Measurements from ENCODE around the gene MKI67. TPM values are rescaled to one million over a fixed set of nuclear protein-coding genes. Genes with fewer than 3 reads are reported as not detected.

The MKI67 gene
- total and polyA plus RNA-seq, 2 donors (not counting 1 experiment from before 2014, with no cell fraction given) = 0.36 to 0.47 TPM

DNA sequence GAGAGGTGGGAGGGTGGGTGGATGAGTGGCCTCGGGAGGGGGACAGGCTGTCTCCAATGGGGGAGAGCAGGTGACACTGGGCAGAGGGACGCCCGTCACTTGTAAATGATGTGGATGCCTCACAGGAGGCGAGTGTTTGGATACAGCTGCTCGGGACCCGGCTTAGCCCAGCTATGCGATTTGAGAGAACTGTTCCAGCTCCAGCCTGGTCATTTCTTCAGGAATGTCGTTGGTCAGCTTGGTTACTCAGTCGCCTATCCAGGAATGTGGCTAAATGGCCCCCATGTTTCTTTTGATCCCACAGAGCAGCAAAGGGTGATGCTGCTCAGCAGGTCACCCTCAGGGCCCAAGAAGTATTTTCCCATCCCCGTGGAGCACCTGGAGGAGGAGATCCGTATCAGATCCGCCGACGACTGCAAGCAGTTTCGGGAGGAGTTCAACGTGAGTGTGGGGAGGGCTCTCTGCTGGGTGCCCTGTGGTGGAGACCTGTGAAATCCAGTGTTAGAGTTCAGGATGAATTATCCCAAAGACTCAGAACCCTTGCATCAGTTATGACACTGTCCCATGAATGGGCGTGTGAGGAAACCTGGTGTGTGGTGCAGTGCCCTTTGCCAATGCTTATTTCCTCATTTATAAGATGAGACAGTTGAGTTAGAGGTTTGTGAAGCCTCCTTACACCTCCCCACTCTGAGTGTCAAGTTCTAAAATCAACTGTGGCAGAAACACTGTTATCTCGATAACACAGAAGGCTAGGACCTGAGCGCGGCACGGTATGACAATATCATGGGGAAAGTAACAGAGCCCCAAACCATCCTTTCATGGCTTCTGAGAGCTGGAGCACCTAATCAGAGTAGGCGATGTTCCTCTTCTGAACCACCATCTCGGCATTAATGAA, 76.8 kb downstream of the MKI67 start:
- WGBS (ENCODE audit: insufficient coverage) = 95% methylated on average over 18 of the region's 23 CpGs

More for the DNA sequence above, 76.8 kb downstream of the MKI67 start:
- H3K9me3 Mint-ChIP-seq (ENCODE audit: insufficient read depth) = no peaks in the 10 kb centered on the region
- H3K4me1 Mint-ChIP-seq = peaks cover 53% of the 10 kb centered on the region
- H3K4me3 Mint-ChIP-seq = peak overlapping the region; percentile 50
- no peak overlapping the region for H2AFZ ChIP-seq (ENCODE audit: insufficient read depth, low read depth, low read length, poor library complexity, severe bottlenecking)
- peaks cover 0 to 27% of the 10 kb centered on the region in 2 experiments for H3K36me3 ChIP-seq (replicated peaks in 1 of 2; ENCODE audit: control extremely low read depth in 1 of 2, control insufficient read depth in 1 of 2, extremely low read depth in 1 of 2, insufficient read depth in 2 of 2, low read length in 1 of 2)
- peaks cover 46% of the 10 kb centered on the region for H3K79me2 ChIP-seq (ENCODE audit: control insufficient read depth, insufficient read depth, low read length)
- CTCF ChIA-PET = interaction anchor here (1.4 to 7.5 kb wide), 6 partner anchors 14 to 143 kb away, joined by 3 to 84 read pairs (median 24); partner anchors contain the start of gene PTPRE
- DNase-seq (no peak), ATAC-seq (ENCODE audit: low read depth) (no peak)
- POLR2A ChIA-PET = interaction anchor here (2.5 kb wide), 1 partner anchor 13 kb away, joined by 29 read pairs; no protein-coding TSS in a partner anchor
- TF ChIP-seq EZH2 (IDR thresholded peaks at IDR 0.05; ENCODE audit: borderline replicate concordance, insufficient read depth, low read depth, low read length, poor library complexity, severe bottlenecking) = no peak
- TF ChIP-seq, protein P1, sequence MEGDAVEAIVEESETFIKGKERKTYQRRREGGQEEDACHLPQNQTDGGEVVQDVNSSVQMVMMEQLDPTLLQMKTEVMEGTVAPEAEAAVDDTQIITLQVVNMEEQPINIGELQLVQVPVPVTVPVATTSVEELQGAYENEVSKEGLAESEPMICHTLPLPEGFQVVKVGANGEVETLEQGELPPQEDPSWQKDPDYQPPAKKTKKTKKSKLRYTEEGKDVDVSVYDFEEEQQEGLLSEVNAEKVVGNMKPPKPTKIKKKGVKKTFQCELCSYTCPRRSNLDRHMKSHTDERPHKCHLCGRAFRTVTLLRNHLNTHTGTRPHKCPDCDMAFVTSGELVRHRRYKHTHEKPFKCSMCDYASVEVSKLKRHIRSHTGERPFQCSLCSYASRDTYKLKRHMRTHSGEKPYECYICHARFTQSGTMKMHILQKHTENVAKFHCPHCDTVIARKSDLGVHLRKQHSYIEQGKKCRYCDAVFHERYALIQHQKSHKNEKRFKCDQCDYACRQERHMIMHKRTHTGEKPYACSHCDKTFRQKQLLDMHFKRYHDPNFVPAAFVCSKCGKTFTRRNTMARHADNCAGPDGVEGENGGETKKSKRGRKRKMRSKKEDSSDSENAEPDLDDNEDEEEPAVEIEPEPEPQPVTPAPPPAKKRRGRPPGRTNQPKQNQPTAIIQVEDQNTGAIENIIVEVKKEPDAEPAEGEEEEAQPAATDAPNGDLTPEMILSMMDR (IDR thresholded peaks at IDR 0.05) = no peak
- no peaks in the 10 kb centered on the region for H3K9me3 ChIP-seq (ENCODE audit: control extremely low read depth in 1 of 3, control insufficient read depth in 2 of 3, insufficient read depth in 1 of 3, low read length in 2 of 3)
- H3K4me1 ChIP-seq (ENCODE audit: control insufficient read depth in 2 of 2, insufficient read depth in 2 of 2, low read length in 2 of 2) = peaks cover 41 to 63% of the 10 kb centered on the region in 2 donors
- no peak overlapping the region for H3K27ac ChIP-seq (ENCODE audit: low read length in 2 of 2)
- intact Hi-C loops (cut with micrococcal nuclease) = loop anchor here (5.0 kb wide), 2 partner anchors 163 to 1418 kb away; partner anchors contain the start of gene MGMT
- H4K20me1 ChIP-seq (ENCODE audit: control insufficient read depth, insufficient read depth, low read length, poor library complexity, severe bottlenecking) = peaks cover 6% of the 10 kb centered on the region
- no peaks in the 10 kb centered on the region for H3K27me3 ChIP-seq (replicated peaks in 1 of 4; ENCODE audit: control extremely low read depth in 1 of 4, control insufficient read depth in 3 of 4, insufficient read depth in 4 of 4, low read length in 3 of 4)
- H3K4me2 ChIP-seq (replicated peaks; ENCODE audit: low read depth, low read length, poor library complexity, severe bottlenecking) = peak overlapping the region; percentile 85
- no peak overlapping the region for H3K9ac ChIP-seq (ENCODE audit: low read length)
- peak overlapping the region in 1 of 5 experiments; percentile 37 for H3K4me3 ChIP-seq (ENCODE audit: control extremely low read depth in 1 of 5, extremely low read depth in 1 of 5, insufficient read depth in 1 of 5, low read depth in 2 of 5, low read length in 4 of 5)
- H3K27me3 Mint-ChIP-seq = no peaks in the 10 kb centered on the region
- no peak overlapping the region for H3K27ac Mint-ChIP-seq

Data from B cell (primary cell).